ENCODE data around the gene LGR5. TPM values are rescaled to one million over a fixed set of nuclear protein-coding genes. Genes with fewer than 3 reads are reported as not detected.

LGR5 gene
- total RNA-seq, 1 donor from 2014 or later: 0.67 TPM

DNA sequence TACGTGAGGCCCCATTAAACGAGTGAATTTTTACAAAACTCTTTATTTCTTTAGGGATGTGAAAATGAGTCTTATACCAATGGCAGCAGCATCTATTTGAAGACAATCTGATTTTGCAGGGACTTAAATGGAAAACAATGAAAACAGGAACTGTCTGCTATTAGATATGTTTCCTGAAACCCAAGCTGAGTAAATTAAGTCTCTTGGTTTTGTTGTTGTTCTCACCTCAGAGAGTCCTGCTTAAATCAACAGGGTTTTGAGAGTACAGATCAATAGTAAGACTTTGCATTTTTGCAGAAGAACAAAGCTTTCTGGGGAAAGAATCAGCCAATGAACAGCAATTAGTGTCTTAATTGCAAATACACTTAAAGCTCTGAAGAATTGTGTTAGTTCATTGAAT, 39.1 kb upstream of the LGR5 start:
- no peak for TF ChIP-seq CTCF (IDR thresholded peaks at IDR 0.05; ENCODE audit: unreplicated experiment)
- no peaks in the 10 kb centered on the region for H3K27me3 Mint-ChIP-seq
- no peak overlapping the region for H3K27ac Mint-ChIP-seq
- H3K4me1 Mint-ChIP-seq (ENCODE audit: low read depth): peaks cover 10% of the 10 kb centered on the region
- peaks cover 6% of the 10 kb centered on the region for H3K9me3 Mint-ChIP-seq (ENCODE audit: low read depth)
- no peak for DNase-seq (ENCODE audit: low spot score, unreplicated experiment)
- H3K36me3 Mint-ChIP-seq (ENCODE audit: insufficient read depth): no peaks in the 10 kb centered on the region
- no peak overlapping the region for H3K4me3 Mint-ChIP-seq (ENCODE audit: low read depth)

- Mint-ChIP-seq H3K27me3 (no peaks in the 10 kb centered on the region), H3K4me3 (ENCODE audit: low read depth) (no peak overlapping the region)
These were observed 33.7 kb upstream of the LGR5 start for GRCh38 chr12:71405884-71406283.

DNA sequence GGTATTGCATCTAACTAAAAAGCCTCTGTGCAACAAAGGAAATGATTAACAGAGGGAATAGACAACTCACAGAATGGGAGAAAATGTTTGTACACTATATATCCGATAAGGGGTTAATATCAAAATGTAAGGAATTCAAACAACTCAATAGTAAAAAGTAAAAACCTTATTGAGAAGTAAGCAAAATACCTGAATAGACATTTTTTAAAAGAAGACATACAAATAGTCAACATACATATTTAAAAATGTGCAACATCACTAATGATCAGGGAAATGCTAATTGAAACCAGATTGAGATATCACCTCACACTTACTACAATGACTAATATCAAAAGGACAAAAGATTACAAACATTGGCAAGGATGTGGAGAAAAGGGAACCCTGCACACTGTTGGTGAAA, 31.9 kb upstream of the LGR5 start:
- peaks cover 44% of the 10 kb centered on the region for H3K9me3 Mint-ChIP-seq (ENCODE audit: low read depth)
- no peaks in the 10 kb centered on the region for H3K27me3 Mint-ChIP-seq
- no peaks in the 10 kb centered on the region for H3K4me1 Mint-ChIP-seq (ENCODE audit: low read depth)
- H3K36me3 Mint-ChIP-seq (ENCODE audit: insufficient read depth): peaks cover 10% of the 10 kb centered on the region
- no peak for TF ChIP-seq CTCF (IDR thresholded peaks at IDR 0.05; ENCODE audit: unreplicated experiment)
- no peak for DNase-seq (ENCODE audit: low spot score, unreplicated experiment)
- H3K4me3 Mint-ChIP-seq (ENCODE audit: low read depth): no peak overlapping the region
- no peak overlapping the region for H3K27ac Mint-ChIP-seq

More at GRCh38 chr12:71405884-71406283, 33.7 kb upstream of the LGR5 start:
- no peak for DNase-seq (ENCODE audit: low spot score, unreplicated experiment)
- TF ChIP-seq CTCF (IDR thresholded peaks at IDR 0.05; ENCODE audit: unreplicated experiment): no peak
- Mint-ChIP-seq H3K27ac (no peak overlapping the region), H3K9me3 (ENCODE audit: low read depth) (peaks cover 25% of the 10 kb centered on the region), H3K36me3 (ENCODE audit: insufficient read depth) (peaks cover 3% of the 10 kb centered on the region), H3K4me1 (ENCODE audit: low read depth) (no peaks in the 10 kb centered on the region)

DNA sequence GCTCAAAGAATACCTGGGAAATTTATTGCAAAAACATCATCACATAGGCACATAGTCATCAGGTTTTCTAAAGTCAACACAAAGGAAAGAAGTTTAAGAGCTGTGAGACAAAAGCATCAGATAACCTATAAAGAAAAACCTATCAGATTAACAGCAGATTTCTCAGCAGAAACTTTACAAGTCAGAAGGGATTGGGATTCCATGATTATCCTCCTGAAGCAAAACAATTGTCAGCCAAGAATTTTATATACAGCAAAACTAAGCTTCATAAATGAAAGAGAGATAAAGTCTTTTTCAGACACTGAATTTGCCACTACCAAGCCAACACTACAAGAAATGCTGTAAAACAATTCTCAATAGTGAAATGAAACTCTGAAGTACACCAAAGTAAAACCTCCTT, 28.8 kb upstream of the LGR5 start:
- H3K9me3 Mint-ChIP-seq (ENCODE audit: low read depth): peaks cover 46% of the 10 kb centered on the region
- H3K4me3 Mint-ChIP-seq (ENCODE audit: low read depth): no peak overlapping the region
- no peak for TF ChIP-seq CTCF (IDR thresholded peaks at IDR 0.05; ENCODE audit: unreplicated experiment)
- H3K27ac Mint-ChIP-seq: no peak overlapping the region
- peaks cover 10% of the 10 kb centered on the region for H3K36me3 Mint-ChIP-seq (ENCODE audit: insufficient read depth)
- no peak for DNase-seq (ENCODE audit: low spot score, unreplicated experiment)
- no peaks in the 10 kb centered on the region for H3K27me3 Mint-ChIP-seq
- no peaks in the 10 kb centered on the region for H3K4me1 Mint-ChIP-seq (ENCODE audit: low read depth)

DNA sequence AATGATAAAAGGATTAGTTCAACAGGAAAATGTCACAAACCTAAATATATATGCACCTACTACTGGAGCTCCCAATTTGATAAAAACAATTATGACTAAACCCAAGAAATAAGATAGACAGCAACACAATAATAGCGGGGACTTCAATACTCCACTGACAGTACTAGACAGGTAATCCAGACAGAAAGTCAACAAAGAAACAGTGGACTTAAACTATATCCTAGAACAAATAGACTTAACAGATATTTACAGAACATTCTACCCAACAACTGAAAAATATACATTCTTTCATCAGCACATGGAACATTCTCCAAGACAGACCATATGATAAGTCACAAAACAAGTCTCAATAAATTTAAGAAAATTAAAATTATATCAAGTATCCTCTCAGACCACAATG, 28.0 kb upstream of the LGR5 start:
- peaks cover 10% of the 10 kb centered on the region for H3K36me3 Mint-ChIP-seq (ENCODE audit: insufficient read depth)
- peaks cover 45% of the 10 kb centered on the region for H3K9me3 Mint-ChIP-seq (ENCODE audit: low read depth)
- no peaks in the 10 kb centered on the region for H3K4me1 Mint-ChIP-seq (ENCODE audit: low read depth)
- peaks cover 6% of the 10 kb centered on the region for H3K27me3 Mint-ChIP-seq
- DNase-seq (ENCODE audit: low spot score, unreplicated experiment): no peak
- H3K27ac Mint-ChIP-seq: no peak overlapping the region
- TF ChIP-seq CTCF (IDR thresholded peaks at IDR 0.05; ENCODE audit: unreplicated experiment): no peak
- H3K4me3 Mint-ChIP-seq (ENCODE audit: low read depth): no peak overlapping the region

Measured in progenitor cell of endocrine pancreas (in vitro differentiated cells).